ENCODE results near the gene GALNT11. TPM values are rescaled to one million over a fixed set of nuclear protein-coding genes. Genes with fewer than 3 reads are reported as not detected.
"Not testable (repeated sequence)": the region's sequence is repeated elsewhere in the genome, so short reads cannot be mapped to it uniquely, and the experiment has no call there.

GALNT11 gene
- polyA plus RNA-seq, 1 donor (not counting 4 experiments of a cell fraction or from before 2014, with no cell fraction given), result 42.3 TPM

- H3K9ac ChIP-seq (ENCODE audit: control insufficient read depth, extremely low read depth, insufficient read depth, low read length); H3K79me2 ChIP-seq (ENCODE audit: control insufficient read depth, insufficient read depth, low read length); H3K4me2 ChIP-seq (ENCODE audit: control insufficient read depth, extremely low read depth, insufficient read depth, low read depth, low read length); H3K9me3 ChIP-seq (ENCODE audit: control insufficient read depth, low read depth, low read length); H3K4me3 ChIP-seq (ENCODE audit: control insufficient read depth in 2 of 3, extremely low read depth in 1 of 3, insufficient read depth in 2 of 3, low read depth in 1 of 3, low read length in 3 of 3); H3K27ac ChIP-seq (ENCODE audit: control insufficient read depth, insufficient read depth, low read length); H3K9me1 ChIP-seq (ENCODE audit: control insufficient read depth, extremely low read depth, insufficient read depth, low read length); H4K20me1 ChIP-seq (ENCODE audit: control insufficient read depth, extremely low read depth, insufficient read depth, low read length); H3K36me3 ChIP-seq (ENCODE audit: control insufficient read depth in 2 of 2, extremely low read depth in 1 of 2, insufficient read depth in 2 of 2, low read length in 2 of 2); DNase-seq (ENCODE audit: low read depth, low spot score); H3K4me1 ChIP-seq (ENCODE audit: control insufficient read depth, extremely low read depth, insufficient read depth, low read length); dilution Hi-C loops (cut with MboI; ENCODE audit: extremely low pct_ligation_motif_present, low sequenced_read_pairs); H2AFZ ChIP-seq (ENCODE audit: control insufficient read depth, low read length); H3K27me3 ChIP-seq (ENCODE audit: control insufficient read depth, extremely low read depth, insufficient read depth, low read length); FAIRE-seq: not testable (repeated sequence)
- TF ChIP-seq CTCF (optimal IDR thresholded peaks at IDR 0.05 in 1 of 3, IDR thresholded peaks at IDR 0.05 in 1 of 3, conservative IDR thresholded peaks at IDR 0.05 in 1 of 3; ENCODE audit: extremely low read depth in 1 of 3, insufficient read depth in 2 of 3, low read length in 3 of 3), result peak; percentile 18 to 32 (median 24)
These were observed 4.6 kb downstream of the GALNT11 start for GRCh38 chr7:152030059-152030458.

GRCh38 chr7:152030639-152031038, 5.2 kb downstream of the GALNT11 start:
- DNase-seq (ENCODE audit: low read depth, low spot score); H3K36me3 ChIP-seq (ENCODE audit: control insufficient read depth in 2 of 2, extremely low read depth in 1 of 2, insufficient read depth in 2 of 2, low read length in 2 of 2); H3K79me2 ChIP-seq (ENCODE audit: control insufficient read depth, insufficient read depth, low read length); dilution Hi-C loops (cut with MboI; ENCODE audit: extremely low pct_ligation_motif_present, low sequenced_read_pairs); H3K4me3 ChIP-seq (ENCODE audit: control insufficient read depth in 2 of 3, extremely low read depth in 1 of 3, insufficient read depth in 2 of 3, low read depth in 1 of 3, low read length in 3 of 3); H3K4me2 ChIP-seq (ENCODE audit: control insufficient read depth, extremely low read depth, insufficient read depth, low read depth, low read length); H3K27ac ChIP-seq (ENCODE audit: control insufficient read depth, insufficient read depth, low read length); H3K9ac ChIP-seq (ENCODE audit: control insufficient read depth, extremely low read depth, insufficient read depth, low read length); H3K4me1 ChIP-seq (ENCODE audit: control insufficient read depth, extremely low read depth, insufficient read depth, low read length); H3K9me1 ChIP-seq (ENCODE audit: control insufficient read depth, extremely low read depth, insufficient read depth, low read length); FAIRE-seq; H2AFZ ChIP-seq (ENCODE audit: control insufficient read depth, low read length); H3K9me3 ChIP-seq (ENCODE audit: control insufficient read depth, low read depth, low read length); H4K20me1 ChIP-seq (ENCODE audit: control insufficient read depth, extremely low read depth, insufficient read depth, low read length); H3K27me3 ChIP-seq (ENCODE audit: control insufficient read depth, extremely low read depth, insufficient read depth, low read length): not testable (repeated sequence)

- FAIRE-seq (no peak), DNase-seq (ENCODE audit: low read depth, low spot score) (no peak)
- no peak for TF ChIP-seq CTCF (optimal IDR thresholded peaks at IDR 0.05 in 1 of 3, IDR thresholded peaks at IDR 0.05 in 1 of 3, conservative IDR thresholded peaks at IDR 0.05 in 1 of 3; ENCODE audit: extremely low read depth in 1 of 3, insufficient read depth in 2 of 3, low read length in 3 of 3)
- no peak for TF ChIP-seq EZH2 (IDR thresholded peaks at IDR 0.05; ENCODE audit: low read length)
- no peak overlapping the region for H3K4me3 ChIP-seq (ENCODE audit: control insufficient read depth in 2 of 3, extremely low read depth in 1 of 3, insufficient read depth in 2 of 3, low read depth in 1 of 3, low read length in 3 of 3)
- H3K36me3 ChIP-seq (ENCODE audit: control insufficient read depth in 2 of 2, extremely low read depth in 1 of 2, insufficient read depth in 2 of 2, low read length in 2 of 2), result no peaks in the 10 kb centered on the region
- H3K27me3 ChIP-seq (ENCODE audit: control insufficient read depth, extremely low read depth, insufficient read depth, low read length), result no peaks in the 10 kb centered on the region
- no peaks in the 10 kb centered on the region for H3K9me1 ChIP-seq (ENCODE audit: control insufficient read depth, extremely low read depth, insufficient read depth, low read length)
- no peak overlapping the region for H3K27ac ChIP-seq (ENCODE audit: control insufficient read depth, insufficient read depth, low read length)
- H3K9me3 ChIP-seq (ENCODE audit: control insufficient read depth, low read depth, low read length), result peaks cover 3% of the 10 kb centered on the region
- no peaks in the 10 kb centered on the region for H4K20me1 ChIP-seq (ENCODE audit: control insufficient read depth, extremely low read depth, insufficient read depth, low read length)
- H2AFZ ChIP-seq (ENCODE audit: control insufficient read depth, low read length), result no peak overlapping the region
- dilution Hi-C loops (cut with MboI; ENCODE audit: extremely low pct_ligation_motif_present, low sequenced_read_pairs), result no loop called here
- peaks cover 20% of the 10 kb centered on the region for H3K79me2 ChIP-seq (ENCODE audit: control insufficient read depth, insufficient read depth, low read length)
- no peak overlapping the region for H3K9ac ChIP-seq (ENCODE audit: control insufficient read depth, extremely low read depth, insufficient read depth, low read length)
- H3K4me2 ChIP-seq (ENCODE audit: control insufficient read depth, extremely low read depth, insufficient read depth, low read depth, low read length), result no peak overlapping the region
- no peaks in the 10 kb centered on the region for H3K4me1 ChIP-seq (ENCODE audit: control insufficient read depth, extremely low read depth, insufficient read depth, low read length)
These were observed 10.3 kb downstream of the GALNT11 start for GRCh38 chr7:152035817-152036216.

DNA sequence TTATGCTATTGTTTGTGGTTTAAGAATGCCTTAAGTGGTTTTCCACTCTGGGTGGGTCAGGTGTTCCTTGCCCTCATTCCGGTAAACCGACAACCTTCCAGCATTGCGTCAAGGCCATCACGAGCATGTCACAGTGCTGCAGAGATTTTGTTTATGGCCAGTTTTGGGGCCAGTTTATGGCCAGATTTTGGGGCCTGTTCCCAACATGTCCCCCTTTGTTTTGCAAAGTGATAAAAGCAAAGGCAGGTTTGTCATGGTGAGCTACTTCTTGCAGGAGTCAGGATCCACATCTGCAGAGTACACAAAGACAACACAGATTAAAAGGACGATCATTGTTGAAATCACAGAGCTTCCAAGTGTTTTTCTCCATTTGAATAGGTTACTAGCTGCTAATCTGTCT, 12.9 kb downstream of the GALNT11 start:
- H3K4me1 ChIP-seq (ENCODE audit: control insufficient read depth, extremely low read depth, insufficient read depth, low read length); H4K20me1 ChIP-seq (ENCODE audit: control insufficient read depth, extremely low read depth, insufficient read depth, low read length); dilution Hi-C loops (cut with MboI; ENCODE audit: extremely low pct_ligation_motif_present, low sequenced_read_pairs); FAIRE-seq; H3K27me3 ChIP-seq (ENCODE audit: control insufficient read depth, extremely low read depth, insufficient read depth, low read length); H3K9ac ChIP-seq (ENCODE audit: control insufficient read depth, extremely low read depth, insufficient read depth, low read length); H3K4me2 ChIP-seq (ENCODE audit: control insufficient read depth, extremely low read depth, insufficient read depth, low read depth, low read length); H2AFZ ChIP-seq (ENCODE audit: control insufficient read depth, low read length); H3K27ac ChIP-seq (ENCODE audit: control insufficient read depth, insufficient read depth, low read length); H3K9me1 ChIP-seq (ENCODE audit: control insufficient read depth, extremely low read depth, insufficient read depth, low read length); H3K9me3 ChIP-seq (ENCODE audit: control insufficient read depth, low read depth, low read length); H3K36me3 ChIP-seq (ENCODE audit: control insufficient read depth in 2 of 2, extremely low read depth in 1 of 2, insufficient read depth in 2 of 2, low read length in 2 of 2); DNase-seq (ENCODE audit: low read depth, low spot score); H3K4me3 ChIP-seq (ENCODE audit: control insufficient read depth in 2 of 3, extremely low read depth in 1 of 3, insufficient read depth in 2 of 3, low read depth in 1 of 3, low read length in 3 of 3): not testable (repeated sequence)
- H3K79me2 ChIP-seq (ENCODE audit: control insufficient read depth, insufficient read depth, low read length), result peaks cover 21% of the 10 kb centered on the region
